ENCODE data around the gene TMEM208. TPM values are rescaled to one million over a fixed set of nuclear protein-coding genes. Genes with fewer than 3 reads are reported as not detected.

The TMEM208 gene
- total RNA-seq, 2 experiments from 2014 or later, result 13.6 to 31.2 TPM

GRCh38 chr16:67191995-67192681 lies 34.8 kb upstream of the TMEM208 start, which contains the start of gene E2F4:
Gene E2F4, plus strand, starts transcription at chr16:67192155. Its CDS starts 73 bp downstream, at chr16:67192228.
- no peaks in the 10 kb centered on the region for H3K9me3 Mint-ChIP-seq (ENCODE audit: low read depth)
- H3K27ac Mint-ChIP-seq, result peak within 1 kb of the TSS; percentile 93
- peaks cover 39% of the 10 kb centered on the region for H3K36me3 Mint-ChIP-seq (ENCODE audit: low read depth)
- H3K4me3 Mint-ChIP-seq, result peak within 1 kb of the TSS; percentile 93
- POLR2A ChIA-PET, result no interaction called here
- peaks cover 32% of the 10 kb centered on the region for H3K4me1 Mint-ChIP-seq
- ATAC-seq (peak; percentile 96), DNase-seq (peak; percentile 92)
- CTCF ChIA-PET, result interaction anchor here (0.8 to 1.3 kb wide), 2 partner anchors 33 to 37 kb away, joined by 3 to 5 read pairs; no protein-coding TSS in a partner anchor
- intact Hi-C loops (cut with DNase I, micrococcal nuclease), result loop anchor here (1.0 to 5.0 kb wide), 8 partner anchors 9 to 468 kb away; partner anchors contain the start of genes MATCAP1 (in 2 of the 2), TMEM208 (in 2 of the 2), ACD (in 1 of the 2) and ATP6V0D1 (in 1 of the 2)
- no peaks in the 10 kb centered on the region for H3K27me3 Mint-ChIP-seq

DNA sequence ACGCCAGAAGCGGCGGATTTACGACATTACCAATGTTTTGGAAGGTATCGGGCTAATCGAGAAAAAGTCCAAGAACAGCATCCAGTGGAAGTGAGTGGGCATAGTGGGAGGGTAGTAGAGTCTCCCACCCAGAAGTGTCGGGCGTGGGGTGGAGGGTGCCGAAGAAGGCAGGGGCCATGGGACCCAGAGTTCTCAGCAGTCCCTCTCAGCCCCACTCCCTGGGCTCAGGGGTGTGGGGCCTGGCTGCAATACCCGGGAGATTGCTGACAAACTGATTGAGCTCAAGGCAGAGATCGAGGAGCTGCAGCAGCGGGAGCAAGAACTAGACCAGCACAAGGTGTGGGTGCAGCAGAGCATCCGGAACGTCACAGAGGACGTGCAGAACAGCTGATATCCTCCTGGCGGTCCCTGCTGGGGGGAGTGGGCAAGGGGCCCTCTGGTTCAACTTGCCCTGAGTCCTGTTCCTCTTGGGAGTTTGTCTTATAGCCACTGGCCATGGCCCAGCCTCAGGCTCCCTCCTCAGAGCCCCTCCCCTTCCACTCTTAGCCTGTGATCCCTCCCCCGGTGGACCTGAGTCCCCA lies 34.1 kb upstream of the TMEM208 start:
- Mint-ChIP-seq H3K27ac (peak overlapping the region; percentile 90), H3K9me3 (ENCODE audit: low read depth) (no peaks in the 10 kb centered on the region), H3K4me1 (peaks cover 32% of the 10 kb centered on the region), H3K27me3 (no peaks in the 10 kb centered on the region), H3K4me3 (peak overlapping the region; percentile 93), H3K36me3 (ENCODE audit: low read depth) (peaks cover 43% of the 10 kb centered on the region)
- no peak for DNase-seq
- ChIA-PET POLR2A (no interaction called here), CTCF (interaction anchor here (0.6 to 1.3 kb wide), 5 partner anchors 33 to 465 kb away, joined by 3 to 5 read pairs (median 3); no protein-coding TSS in a partner anchor)
- ATAC-seq, result no peak
- intact Hi-C loops (cut with DNase I, micrococcal nuclease), result loop anchor here (1.0 to 5.0 kb wide), 8 partner anchors 10 to 467 kb away; partner anchors contain the start of genes MATCAP1 (in 2 of the 2), TMEM208 (in 2 of the 2), ACD (in 1 of the 2) and ATP6V0D1 (in 1 of the 2)

- H3K27ac Mint-ChIP-seq, result peak overlapping the region; percentile 90
- POLR2A ChIA-PET, result no interaction called here
- ATAC-seq, result no peak
Measured at GRCh38 chr16:67193536-67193935, 33.4 kb upstream of the TMEM208 start.

GRCh38 chr16:67194260-67194659 lies 32.7 kb upstream of the TMEM208 start:
- intact Hi-C loops (cut with DNase I, micrococcal nuclease), result loop anchor here in 1 of 2 experiments (5.0 kb wide), 1 partner anchor 33 kb away; the partner anchor contains the start of gene TMEM208
- H3K27ac Mint-ChIP-seq, result peak overlapping the region; percentile 90
- H3K27me3 Mint-ChIP-seq, result no peaks in the 10 kb centered on the region
- ATAC-seq (no peak), DNase-seq (no peak)
- H3K4me3 Mint-ChIP-seq, result peak overlapping the region; percentile 93
- peaks cover 49% of the 10 kb centered on the region for H3K36me3 Mint-ChIP-seq (ENCODE audit: low read depth)
- no peaks in the 10 kb centered on the region for H3K9me3 Mint-ChIP-seq (ENCODE audit: low read depth)
- ChIA-PET POLR2A (no interaction called here), CTCF (interaction anchor here (1.0 kb wide), 1 partner anchor 10 kb away, joined by 3 read pairs; no protein-coding TSS in a partner anchor)
- peaks cover 32% of the 10 kb centered on the region for H3K4me1 Mint-ChIP-seq

More at GRCh38 chr16:67193536-67193935, 33.4 kb upstream of the TMEM208 start:
- DNase-seq, result no peak
- intact Hi-C loops (cut with DNase I, micrococcal nuclease), result loop anchor here (2.0 to 5.0 kb wide), 2 partner anchors 34 to 369 kb away; partner anchors contain the start of genes CTCF (in 1 of the 2) and TMEM208 (in 1 of the 2)
- H3K4me3 Mint-ChIP-seq, result peak overlapping the region; percentile 93
- no peaks in the 10 kb centered on the region for H3K9me3 Mint-ChIP-seq (ENCODE audit: low read depth)
- no peaks in the 10 kb centered on the region for H3K27me3 Mint-ChIP-seq
- CTCF ChIA-PET, result interaction anchor here (0.6 to 0.9 kb wide), 4 partner anchors 33 to 464 kb away, joined by 3 read pairs; no protein-coding TSS in a partner anchor
- H3K4me1 Mint-ChIP-seq, result peaks cover 32% of the 10 kb centered on the region
- H3K36me3 Mint-ChIP-seq (ENCODE audit: low read depth), result peaks cover 49% of the 10 kb centered on the region

DNA sequence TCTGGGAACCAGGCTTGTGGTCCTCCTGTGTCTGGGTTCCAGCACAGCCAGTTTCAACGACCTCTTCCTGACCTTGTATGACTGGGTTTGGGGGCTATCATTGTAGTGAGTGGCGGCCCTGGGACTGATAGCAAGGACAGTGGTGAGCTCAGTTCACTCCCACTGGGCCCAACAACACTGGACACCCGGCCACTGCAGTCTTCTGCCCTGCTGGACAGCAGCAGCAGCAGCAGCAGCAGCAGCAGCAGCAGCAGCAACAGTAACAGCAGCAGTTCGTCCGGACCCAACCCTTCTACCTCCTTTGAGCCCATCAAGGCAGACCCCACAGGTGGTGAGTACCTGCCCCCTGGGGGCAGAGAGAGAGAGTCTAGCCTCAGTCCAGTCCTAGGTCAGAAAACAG lies 31.3 kb upstream of the TMEM208 start:
- Mint-ChIP-seq H3K4me3 (no peak overlapping the region), H3K27ac (no peak overlapping the region), H3K36me3 (ENCODE audit: low read depth) (peaks cover 52% of the 10 kb centered on the region), H3K4me1 (peaks cover 32% of the 10 kb centered on the region), H3K27me3 (no peaks in the 10 kb centered on the region), H3K9me3 (ENCODE audit: low read depth) (no peaks in the 10 kb centered on the region)
- ChIA-PET CTCF (no interaction called here), POLR2A (interaction anchor here (0.7 kb wide), 1 partner anchor 367 kb away, joined by 3 read pairs; no protein-coding TSS in a partner anchor)
- no peak for DNase-seq
- ATAC-seq, result no peak
- intact Hi-C loops (cut with DNase I, micrococcal nuclease), result no loop called here

DNA sequence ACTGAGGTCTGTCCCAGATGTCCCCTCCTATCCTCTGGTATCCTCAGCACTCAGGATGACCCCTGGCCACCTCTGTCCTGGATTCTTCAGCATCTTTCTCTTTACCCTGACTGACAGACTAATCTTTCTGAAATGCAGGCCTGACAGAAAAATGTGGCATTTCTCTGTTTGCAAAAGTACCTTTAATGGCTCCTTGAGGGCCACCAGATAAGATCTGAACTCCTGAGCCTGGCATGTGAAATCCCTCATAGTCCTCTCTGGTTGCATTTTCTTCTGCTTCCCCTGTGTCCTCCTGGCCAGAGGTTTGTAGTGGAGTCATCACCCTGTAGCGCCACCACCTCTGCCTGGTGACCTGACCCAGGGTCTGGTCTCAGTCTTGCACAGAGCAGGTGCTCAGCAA lies 30.0 kb upstream of the TMEM208 start:
- Mint-ChIP-seq H3K4me3 (no peak overlapping the region), H3K4me1 (peaks cover 27% of the 10 kb centered on the region), H3K36me3 (ENCODE audit: low read depth) (peaks cover 54% of the 10 kb centered on the region), H3K27ac (no peak overlapping the region), H3K27me3 (no peaks in the 10 kb centered on the region), H3K9me3 (ENCODE audit: low read depth) (no peaks in the 10 kb centered on the region)
- ATAC-seq (no peak), DNase-seq (no peak)
- CTCF ChIA-PET, result interaction anchor here (0.5 to 2.0 kb wide), 3 partner anchors 10 to 60 kb away, joined by 3 to 7 read pairs (median 5); no protein-coding TSS in a partner anchor
- POLR2A ChIA-PET, result no interaction called here
- intact Hi-C loops (cut with DNase I, micrococcal nuclease), result no loop called here

DNA sequence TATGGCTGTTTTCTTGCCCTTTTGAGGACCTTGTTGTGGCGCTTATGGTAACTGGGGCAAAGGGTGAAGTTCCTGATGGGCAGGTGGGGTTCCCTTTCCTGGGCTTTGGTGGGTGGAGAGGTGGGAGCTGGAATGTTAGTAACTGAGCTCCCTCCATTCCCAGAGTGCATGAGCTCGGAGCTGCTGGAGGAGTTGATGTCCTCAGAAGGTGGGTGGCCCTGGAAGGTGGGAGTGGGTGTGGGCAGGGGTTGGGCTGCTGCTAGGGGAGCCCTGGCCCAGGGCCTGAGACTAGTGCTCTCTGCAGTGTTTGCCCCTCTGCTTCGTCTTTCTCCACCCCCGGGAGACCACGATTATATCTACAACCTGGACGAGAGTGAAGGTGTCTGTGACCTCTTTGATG lies 29.2 kb upstream of the TMEM208 start:
- Mint-ChIP-seq H3K4me1 (peaks cover 25% of the 10 kb centered on the region), H3K4me3 (no peak overlapping the region), H3K27ac (no peak overlapping the region), H3K27me3 (no peaks in the 10 kb centered on the region), H3K36me3 (ENCODE audit: low read depth) (peaks cover 55% of the 10 kb centered on the region), H3K9me3 (ENCODE audit: low read depth) (no peaks in the 10 kb centered on the region)
- ChIA-PET CTCF (interaction anchor here (0.5 to 2.0 kb wide), 14 partner anchors 9 to 238 kb away, joined by 3 to 7 read pairs (median 4); partner anchors contain the start of genes SLC9A5 and TMEM208), POLR2A (no interaction called here)
- intact Hi-C loops (cut with DNase I, micrococcal nuclease), result no loop called here
- ATAC-seq (no peak), DNase-seq (no peak)

GRCh38 chr16:67198238-67198734 lies 28.6 kb upstream of the TMEM208 start:
- Mint-ChIP-seq H3K4me1 (peaks cover 21% of the 10 kb centered on the region), H3K4me3 (no peak overlapping the region), H3K27ac (peak overlapping the region; percentile 49), H3K27me3 (no peaks in the 10 kb centered on the region), H3K9me3 (ENCODE audit: low read depth) (no peaks in the 10 kb centered on the region), H3K36me3 (ENCODE audit: low read depth) (peaks cover 53% of the 10 kb centered on the region)
- POLR2A ChIA-PET, result no interaction called here
- CTCF ChIA-PET, result interaction anchor here (0.6 to 2.0 kb wide), 14 partner anchors 9 to 239 kb away, joined by 3 to 7 read pairs (median 4); partner anchors contain the start of genes SLC9A5 and TMEM208
- DNase-seq (peak; percentile 48), ATAC-seq (peak; percentile 74)
- intact Hi-C loops (cut with DNase I, micrococcal nuclease), result no loop called here

- ChIA-PET CTCF (interaction anchor here (1.4 kb wide), 1 partner anchor 207 kb away, joined by 4 read pairs; no protein-coding TSS in a partner anchor), POLR2A (no interaction called here)
- Mint-ChIP-seq H3K27ac (peak within 1 kb of the TSS; percentile 49), H3K9me3 (ENCODE audit: low read depth) (no peaks in the 10 kb centered on the region), H3K36me3 (ENCODE audit: low read depth) (peaks cover 47% of the 10 kb centered on the region), H3K4me3 (no peak within 1 kb of the TSS), H3K4me1 (peaks cover 11% of the 10 kb centered on the region), H3K27me3 (no peaks in the 10 kb centered on the region)
- ATAC-seq (no peak), DNase-seq (no peak)
- intact Hi-C loops (cut with DNase I, micrococcal nuclease), result no loop called here
Measured at GRCh38 chr16:67199011-67199807, 27.7 kb upstream of the TMEM208 start, which contains the start of gene ELMO3. Gene ELMO3, plus strand, starts transcription at chr16:67199131. Its CDS starts 196 bp downstream, at chr16:67199327.

GRCh38 chr16:67199808-67200198 lies 27.1 kb upstream of the TMEM208 start:
- H3K27ac Mint-ChIP-seq, result no peak overlapping the region
- ATAC-seq, result no peak
- intact Hi-C loops (cut with DNase I, micrococcal nuclease), result no loop called here
- H3K4me3 Mint-ChIP-seq, result no peak overlapping the region
- CTCF ChIA-PET, result no interaction called here
- peaks cover 44% of the 10 kb centered on the region for H3K36me3 Mint-ChIP-seq (ENCODE audit: low read depth)
- POLR2A ChIA-PET, result no interaction called here
- DNase-seq, result no peak
- no peaks in the 10 kb centered on the region for H3K27me3 Mint-ChIP-seq
- H3K9me3 Mint-ChIP-seq (ENCODE audit: low read depth), result no peaks in the 10 kb centered on the region
- H3K4me1 Mint-ChIP-seq, result peaks cover 10% of the 10 kb centered on the region
